GM19023 (cell line): ENCODE results near the gene CCT7.
"Not testable (repeated sequence)": the region's sequence is repeated elsewhere in the genome, so short reads cannot be mapped to it uniquely, and the experiment has no call there.

Experiments used
- ATAC-seq: cut with Tn5 transposase; IDR thresholded peaks from one replicate; pipeline ENCODE4 v1.9.1; 2021; ENCODE audit warnings: mild to moderate bottlenecking, moderate library complexity; ENCODE audit not compliant: unreplicated experiment

The CCT7 gene

DNA sequence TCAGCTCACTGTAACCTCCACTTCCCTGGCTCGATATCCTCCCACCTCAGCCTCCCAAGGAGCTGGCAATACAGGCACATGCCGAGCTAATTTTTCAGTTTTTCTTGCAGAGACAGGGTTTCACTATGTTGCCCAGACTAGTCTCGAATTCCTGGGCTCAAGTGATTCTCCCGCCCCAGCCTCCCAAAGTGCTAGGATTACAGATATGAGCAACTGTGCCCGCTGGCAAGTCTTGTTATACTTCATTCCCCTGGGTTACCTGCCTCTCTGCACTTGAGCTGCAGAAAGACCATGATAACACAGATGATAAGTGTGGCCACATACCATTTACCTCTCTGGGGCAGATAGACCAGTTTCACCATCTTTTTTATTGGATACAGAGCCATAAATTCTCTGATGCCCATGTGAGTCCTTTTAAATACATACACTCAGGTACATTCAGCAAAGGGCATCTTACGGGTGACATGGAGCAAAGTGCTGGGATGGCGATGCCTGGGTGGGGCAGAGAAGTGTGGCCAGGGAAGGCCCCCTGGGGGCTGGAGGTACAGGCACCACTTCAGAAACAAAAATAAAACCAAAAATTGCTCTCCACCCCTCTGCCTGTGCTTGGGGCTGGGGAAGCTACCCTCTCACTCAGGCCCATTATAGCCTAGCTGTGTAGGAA, 20.4 kb downstream of the CCT7 start:
- ATAC-seq, result no peak

DNA sequence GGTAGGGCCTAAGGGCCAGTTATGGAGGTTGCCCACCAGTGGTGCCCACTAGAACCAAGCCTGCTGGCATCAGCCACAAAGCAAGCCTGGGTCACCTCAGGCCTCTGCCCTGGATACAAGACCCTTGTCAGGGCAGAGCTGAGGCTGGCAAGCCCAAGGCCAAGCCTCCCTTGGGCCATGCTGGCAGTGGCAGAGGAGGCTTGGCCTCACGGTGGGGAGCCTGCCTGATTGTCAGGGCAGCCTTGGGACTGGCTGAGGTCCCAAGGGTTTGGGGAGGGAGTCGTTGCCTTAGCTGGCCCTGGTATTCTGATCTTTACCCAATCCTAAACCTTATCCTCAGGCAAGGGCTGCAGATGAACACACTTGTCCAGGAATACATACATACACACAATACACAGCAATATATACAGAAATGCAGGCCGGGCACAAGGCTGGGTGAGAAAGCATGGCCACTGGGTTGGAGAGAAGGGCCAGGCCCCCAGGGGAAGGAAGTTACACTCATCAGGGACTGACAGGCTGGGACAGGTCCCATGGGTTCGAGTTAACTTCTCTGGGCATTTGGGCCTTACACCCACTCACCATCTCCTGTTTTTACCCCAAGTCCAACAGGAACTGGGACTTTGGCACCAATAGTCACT, 21.0 kb downstream of the CCT7 start:
- no peak for ATAC-seq

DNA sequence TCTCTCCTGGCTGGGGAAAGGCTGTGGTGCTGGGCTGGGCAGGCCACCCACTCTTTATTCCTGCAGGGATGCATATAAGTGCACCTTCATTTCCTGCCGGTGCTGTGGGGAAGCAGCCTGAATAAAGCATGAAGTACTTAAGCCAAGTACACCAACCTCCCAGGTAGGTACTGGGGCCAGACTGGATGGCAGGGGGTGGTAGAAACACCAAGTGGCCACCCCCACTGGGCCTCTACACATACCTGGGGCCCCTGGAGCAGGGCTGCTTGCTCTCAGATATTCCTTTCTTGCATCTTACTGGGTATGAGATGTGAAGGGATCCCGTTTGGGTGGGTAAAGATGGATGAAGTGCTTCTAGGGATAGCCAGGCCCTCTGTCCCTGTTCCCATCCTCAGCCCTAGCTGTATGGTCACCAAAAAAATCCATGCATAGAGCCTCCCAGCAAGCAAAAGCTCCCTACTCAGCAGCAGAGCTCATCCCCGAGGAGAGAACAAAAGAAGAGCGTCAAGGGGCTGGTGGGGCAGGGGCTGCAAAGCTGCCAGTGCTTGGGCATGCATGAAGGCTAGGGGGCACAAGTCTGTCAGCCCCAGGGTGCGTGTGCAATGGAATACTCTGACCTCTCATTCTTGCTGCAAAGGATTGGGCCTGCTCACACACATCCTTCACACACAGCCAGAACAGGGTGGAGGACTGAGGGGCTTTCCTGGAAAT, 22.0 kb downstream of the CCT7 start:
- ATAC-seq, result no peak

DNA sequence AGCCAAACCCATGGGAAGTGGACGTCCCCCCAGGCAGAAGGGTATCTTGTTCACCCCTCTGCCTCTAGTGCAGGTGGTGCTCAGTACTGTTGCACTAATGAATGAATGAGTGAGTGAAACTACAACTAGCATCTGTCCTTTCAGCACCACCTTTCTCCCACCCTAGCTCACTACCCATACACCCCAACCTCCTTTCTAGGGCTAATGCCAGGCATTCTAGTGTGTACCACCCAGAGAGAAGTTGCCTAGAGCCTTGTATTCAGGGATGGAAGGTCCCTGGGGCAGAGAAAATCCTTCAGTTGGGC, 22.5 kb downstream of the CCT7 start:
- no peak for ATAC-seq

DNA sequence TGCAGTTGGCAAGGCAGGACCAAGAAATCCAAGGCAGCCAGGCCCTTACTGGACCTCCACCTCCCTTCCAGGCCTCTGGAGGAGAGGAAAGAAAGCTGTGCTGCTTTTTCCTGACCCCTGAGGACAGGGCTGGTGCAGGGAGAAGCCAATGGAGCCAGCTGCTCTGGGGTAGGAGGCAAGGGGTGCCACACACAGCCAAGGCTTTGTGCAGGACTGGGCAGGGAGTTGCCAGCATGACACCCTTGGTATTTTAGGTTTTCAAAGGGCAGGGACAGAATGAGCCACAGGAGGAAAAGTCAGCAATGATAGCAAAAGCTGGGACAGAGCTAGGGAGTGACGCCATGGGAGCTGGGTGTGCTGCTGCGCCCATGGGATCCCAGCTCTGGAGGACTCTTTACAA, 22.9 kb downstream of the CCT7 start:
- ATAC-seq, result no peak

DNA sequence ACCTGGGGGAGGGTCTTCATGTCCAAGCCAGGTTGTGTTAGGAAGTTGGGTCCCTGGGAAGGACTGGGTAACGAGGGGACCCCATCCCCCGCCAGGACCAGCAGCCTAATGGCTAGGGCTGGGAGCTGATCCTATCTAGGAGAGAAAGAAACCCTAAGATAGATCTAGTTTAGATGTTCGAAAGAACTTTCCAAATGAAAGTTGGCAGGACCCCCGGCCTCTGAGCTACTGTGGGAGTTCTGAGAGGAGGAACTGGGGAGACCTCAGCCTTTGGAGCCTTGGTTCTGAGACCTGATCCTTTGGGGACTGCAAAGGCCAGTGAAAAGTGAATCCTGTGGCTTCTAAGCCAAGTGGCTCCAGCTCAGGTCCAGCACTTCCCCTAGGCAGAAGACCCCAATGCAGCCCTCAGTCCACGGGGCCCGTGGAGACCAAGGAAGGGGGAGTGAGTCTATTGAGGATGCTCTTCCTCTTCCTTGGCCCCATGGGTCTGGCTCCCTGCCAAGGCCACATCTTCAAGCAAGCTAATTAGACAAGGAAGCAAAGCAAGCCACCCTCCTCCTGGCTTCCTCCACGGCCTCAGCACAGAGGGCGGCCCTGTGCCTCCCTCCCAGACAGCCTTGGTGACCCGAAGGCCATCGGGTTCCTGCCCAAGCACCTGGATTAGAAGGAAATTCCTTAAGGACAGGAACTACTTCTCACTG, 23.5 kb downstream of the CCT7 start:
- ATAC-seq, result no peak

DNA sequence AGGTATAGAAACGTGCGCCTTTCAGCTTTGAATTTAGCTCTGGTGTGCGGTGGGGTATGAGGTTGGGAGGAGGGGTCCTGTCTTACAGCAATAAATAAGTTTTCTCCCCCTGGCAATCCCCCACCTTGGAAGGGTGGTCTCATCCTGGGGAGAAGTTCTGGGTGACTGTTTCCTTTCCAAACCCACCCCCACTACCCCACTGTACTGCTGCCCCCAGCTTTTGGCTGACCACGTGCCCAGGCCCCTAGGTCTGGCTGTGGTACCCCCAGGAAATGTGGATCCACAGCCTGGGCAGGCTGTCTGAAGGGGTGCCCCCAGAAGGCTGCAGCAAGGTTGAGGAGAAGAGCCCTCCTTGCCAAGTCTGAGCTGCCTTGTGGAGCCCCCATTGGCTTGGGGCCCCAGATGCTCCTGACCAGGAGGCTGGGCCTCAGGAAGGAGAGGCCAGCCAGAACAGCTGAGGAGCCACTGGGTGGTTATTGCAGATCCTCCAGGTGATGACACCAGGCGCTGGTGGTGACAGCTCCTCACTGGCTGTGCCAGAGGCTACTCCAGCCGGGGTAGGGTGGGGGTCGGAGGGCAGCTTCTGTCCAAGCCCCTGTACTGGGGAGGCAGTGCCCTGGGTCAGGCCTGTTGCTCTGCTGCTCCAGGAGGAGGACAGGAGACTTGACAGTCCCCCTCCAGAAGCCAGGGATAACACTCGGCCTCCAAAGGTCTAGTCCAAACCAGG, 24.2 kb downstream of the CCT7 start:
- ATAC-seq, result no peak

DNA sequence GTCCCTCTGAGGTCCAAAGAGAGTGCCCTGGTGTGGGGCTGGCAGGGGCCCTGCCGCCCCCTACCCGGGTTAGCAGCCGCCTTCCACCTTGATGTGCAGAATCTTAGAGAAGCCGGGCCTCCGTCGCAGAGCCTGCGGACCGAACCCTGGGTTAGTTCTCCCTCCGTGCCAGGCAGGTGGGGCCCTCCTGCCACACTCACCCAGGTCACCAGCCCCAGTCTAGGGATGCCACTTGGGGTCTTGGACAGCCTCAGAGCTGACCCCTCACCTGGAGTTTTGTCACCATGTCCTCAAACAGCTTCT, 24.8 kb downstream of the CCT7 start:
- no peak for ATAC-seq

DNA sequence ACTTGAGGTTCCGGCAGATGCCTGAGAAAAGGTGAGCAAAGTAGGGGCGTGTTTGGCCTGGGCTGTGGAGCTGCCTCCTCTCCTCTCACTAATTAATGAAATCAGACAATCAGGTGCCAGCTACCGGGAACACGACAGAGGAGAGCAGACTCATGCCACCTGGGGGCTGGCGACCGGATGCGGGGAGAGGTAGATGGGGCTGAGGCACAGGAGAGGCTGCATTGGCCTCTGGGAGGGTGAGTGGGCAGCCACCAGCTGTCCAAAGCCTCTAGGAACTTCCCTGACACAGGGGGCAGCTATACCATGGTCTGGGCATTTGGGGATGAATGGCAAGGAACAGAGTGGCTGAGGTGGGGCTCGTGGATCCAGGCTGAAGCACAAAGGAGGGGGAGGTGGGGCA, 25.2 kb downstream of the CCT7 start:
- no peak for ATAC-seq

DNA sequence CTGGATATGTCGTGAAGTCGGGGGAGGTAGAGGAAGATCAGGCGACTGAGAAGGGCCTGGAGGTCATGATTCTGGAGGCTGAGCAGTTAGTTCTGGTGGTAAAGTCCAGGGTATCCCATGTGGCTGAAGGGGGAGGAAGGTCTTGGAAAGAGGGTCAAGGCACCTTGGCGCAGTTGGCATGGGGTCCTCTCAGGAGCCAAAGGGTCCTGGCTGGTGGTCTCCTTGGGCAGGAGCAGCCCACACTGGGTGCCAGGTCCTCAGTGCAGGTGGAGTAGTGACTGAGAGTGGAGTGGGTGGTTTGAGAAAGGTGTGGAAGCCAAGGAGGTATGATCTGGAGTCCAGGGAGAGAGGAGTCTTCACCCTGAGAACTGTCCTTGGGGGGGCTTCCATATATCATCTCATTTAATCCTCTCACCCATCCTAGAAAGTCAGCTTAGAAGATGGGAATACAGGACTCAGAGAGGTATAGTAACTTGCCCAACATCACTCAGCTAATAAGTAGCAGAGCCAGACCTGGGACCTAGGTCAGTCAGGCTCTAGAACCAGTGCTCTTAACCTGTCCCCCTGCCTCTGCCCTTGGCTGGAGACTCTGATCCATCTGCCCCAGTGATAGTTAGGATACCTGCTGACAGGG, 25.7 kb downstream of the CCT7 start:
- no peak for ATAC-seq

DNA sequence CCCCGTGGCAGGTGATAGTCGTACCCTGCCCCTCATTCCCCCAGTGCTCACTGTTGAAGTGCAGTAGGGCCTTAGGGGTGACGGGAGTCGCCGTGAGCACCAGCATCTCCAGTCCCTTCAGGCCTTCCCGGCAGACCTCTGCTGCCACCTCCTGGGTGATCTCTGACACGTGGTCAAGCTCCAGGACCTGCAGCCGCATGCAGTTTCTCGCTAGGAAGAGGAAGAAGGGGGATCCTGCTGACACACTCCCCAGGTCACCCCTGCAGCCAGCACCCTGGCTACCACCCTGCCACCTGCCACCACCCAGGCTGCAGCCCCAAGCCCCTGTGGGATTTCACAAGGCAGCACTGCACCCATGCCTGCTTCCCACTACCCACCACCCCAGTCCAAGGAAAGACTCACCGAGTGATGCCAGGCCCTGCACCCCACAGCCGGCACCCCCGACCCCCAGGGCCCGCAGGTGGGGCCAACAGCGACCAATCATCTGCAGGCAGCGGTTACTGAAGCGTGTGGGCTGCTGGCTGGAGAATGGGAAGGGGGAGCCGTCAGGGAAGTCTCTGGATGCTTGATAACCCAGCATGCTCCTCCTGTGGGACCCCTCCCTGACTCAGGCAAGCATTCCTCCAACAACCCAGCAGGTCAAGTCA, 26.4 kb downstream of the CCT7 start:
- ATAC-seq, result no peak

DNA sequence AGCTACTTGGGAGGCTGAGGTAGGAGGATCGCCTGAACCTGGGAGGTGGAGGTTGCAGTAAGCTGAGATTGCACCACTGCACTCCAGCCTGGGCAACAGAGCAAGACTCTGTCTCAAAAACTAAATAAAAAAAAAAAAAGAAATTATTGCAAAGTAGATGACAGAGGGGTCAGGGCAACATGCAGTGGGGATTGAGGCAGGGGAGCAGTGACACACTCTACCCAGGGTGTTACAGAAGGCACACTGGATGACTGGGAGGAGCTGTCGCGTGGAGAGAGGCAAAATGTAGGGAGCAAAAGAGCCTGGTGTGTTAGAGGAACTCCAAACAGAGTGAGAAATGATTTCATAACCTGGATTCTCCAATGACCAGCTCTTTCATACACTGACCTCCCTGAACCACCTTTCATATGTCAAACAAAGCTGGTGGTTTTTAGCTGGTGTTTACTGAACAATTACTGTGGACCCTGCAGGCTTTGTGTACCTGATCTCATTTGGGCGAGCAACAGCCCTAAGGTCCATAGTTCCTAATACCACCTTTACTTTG, 28.1 kb downstream of the CCT7 start:
- no peak for ATAC-seq

DNA sequence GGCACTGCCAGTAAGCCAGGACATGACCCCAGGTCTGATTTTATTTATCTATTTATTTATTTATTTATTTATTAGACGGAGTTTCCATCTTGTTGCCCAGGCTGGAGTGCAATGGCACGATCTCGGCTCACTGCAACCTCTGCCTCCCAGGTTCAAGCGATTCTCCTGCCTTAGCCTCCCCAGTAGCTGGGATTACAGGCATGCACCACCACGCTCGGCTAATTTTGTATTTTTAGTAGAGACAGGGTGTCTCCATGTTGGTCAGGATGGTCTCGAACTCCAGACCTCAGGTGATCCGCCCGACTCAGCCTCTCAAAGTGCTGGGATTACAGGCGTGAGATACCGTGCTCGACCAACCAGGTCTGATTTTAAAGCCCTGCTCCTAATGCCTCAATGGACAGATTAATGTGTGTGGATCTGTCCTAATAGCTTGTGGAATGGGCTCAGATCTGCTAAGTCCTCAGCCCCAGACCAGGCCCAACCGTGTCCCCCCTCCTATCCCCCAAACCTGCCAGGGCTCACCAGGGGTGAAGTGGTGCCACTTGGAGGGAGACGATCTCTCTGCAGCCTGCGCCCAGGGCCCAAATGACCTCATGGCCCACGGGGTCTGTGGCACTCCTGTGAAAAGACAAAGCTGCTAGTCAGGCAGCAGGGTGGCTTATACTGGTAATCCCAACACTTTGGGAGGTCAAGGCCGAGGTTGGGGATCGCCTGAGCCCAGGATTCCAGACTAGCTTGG, 28.8 kb downstream of the CCT7 start:
- not testable (repeated sequence) for ATAC-seq

DNA sequence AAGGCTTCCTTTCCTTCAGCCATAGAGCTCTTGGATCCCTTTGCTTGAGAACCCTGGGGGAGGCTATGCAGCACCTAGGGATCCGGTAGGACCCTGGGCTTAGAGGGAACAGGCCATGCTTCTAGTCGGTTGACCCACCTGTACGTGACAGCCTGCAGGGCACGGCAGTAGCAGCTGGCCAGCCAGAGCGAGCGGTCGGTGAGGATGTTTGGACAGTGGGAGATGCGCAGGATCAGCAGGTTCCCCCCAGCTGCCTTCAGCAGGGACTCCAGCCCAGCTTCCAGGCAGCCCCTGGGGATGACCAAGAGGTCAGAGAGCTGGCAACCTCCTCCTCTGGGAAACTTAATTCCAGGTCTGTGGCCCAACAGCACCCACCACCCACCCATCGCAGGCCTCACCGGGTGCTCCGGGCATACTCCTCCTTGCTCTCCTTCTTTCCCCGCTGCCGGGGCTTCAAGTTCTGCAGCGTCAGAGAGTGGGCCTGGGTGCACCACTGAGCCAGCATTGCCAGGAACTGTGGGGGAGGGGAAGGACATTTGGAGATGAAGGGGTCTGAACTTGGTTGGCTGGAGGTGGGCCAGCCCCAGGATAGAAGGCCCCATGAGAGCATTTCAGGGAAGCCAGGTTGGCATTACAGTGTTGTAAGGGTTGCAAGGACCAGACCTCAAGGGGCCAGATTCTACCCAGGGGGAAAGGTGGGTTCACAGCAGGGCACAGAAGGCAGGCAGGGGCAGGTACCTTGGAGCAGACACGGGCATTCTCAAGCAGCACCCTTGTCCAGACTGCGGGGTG, 29.6 kb downstream of the CCT7 start:
- ATAC-seq, result no peak

DNA sequence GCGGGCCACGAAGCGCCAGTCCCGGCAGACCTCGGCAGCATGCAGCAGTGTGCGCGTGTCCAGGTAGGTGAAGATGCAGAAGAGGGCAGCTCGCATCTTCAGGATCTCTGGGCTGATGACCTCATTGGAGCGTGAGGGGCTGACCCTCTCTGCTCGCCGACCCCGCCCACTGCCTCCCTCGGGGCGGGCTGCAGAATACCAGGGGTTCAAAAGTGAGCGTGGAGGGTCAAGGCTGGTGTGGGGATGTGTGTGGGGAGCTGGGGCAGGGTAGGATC, 30.2 kb downstream of the CCT7 start:
- no peak for ATAC-seq

DNA sequence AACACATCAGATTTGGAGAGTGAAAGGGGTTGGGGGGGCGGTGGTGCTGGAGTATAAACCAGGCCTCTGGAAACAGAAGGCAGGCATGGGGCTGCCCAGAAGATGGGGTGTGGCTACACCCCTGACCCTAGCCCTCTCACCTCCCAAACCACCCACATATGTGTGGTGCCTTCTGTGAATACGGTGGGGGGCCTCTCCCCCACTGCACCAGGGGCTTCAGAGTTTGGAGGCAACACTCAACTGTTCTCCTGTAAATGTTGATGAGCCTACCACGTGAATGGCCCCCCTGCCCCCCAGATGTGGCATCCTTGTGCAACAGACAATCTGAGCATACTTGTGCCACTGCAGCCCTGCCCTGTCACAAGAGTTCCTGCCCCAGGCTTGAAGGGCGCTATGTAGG, 30.7 kb downstream of the CCT7 start:
- no peak for ATAC-seq

DNA sequence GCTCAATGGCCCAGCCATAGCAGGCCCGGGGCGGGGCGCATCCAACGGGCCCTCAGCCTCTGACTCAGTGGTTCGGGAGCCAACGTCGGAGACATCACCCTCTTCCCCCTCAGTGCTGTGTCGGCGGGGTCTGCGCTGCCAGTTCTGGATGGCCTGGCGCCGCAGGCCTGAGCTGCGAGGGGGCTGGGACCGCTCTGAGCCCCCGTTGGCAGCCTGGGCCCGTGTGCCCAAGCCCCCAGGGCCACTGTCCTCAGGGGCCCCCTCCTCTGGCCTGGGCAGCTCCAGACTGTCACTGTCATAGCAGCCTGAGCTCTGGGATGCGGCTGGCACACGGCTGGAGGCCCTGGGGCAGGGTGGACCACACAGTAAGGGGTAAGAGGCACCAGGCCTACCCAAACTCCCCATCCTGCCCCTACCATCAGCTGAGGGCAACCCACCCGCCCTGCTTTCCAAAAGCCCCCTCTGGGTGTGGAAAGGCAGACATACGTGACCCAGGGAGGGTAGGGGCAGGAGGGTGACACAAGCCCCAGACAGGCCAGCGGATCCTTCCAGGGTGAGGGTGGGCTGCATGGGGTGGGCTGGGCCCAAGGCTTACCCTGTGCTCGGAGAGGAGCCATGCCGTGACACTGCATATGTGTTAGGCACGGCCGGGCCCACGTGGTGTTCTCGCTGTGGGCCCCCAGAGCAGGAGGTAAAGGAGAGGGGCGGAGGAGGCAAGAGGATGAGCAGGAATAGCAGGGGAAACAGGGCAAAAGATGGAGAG, 31.4 kb downstream of the CCT7 start:
- ATAC-seq, result no peak
